HepG2 (cell line): ENCODE measurements around the gene MACROD2. TPM values are rescaled to one million over a fixed set of nuclear protein-coding genes. Genes with fewer than 3 reads are reported as not detected.

Source experiments
- ATAC-seq: fragments of 200-7000 bp; cut with Tn5 transposase; 3 replicates; pipeline ENCODE4 v1.9.1; 2020; ENCODE audit warnings: mild to moderate bottlenecking, moderate library complexity
- BruUV-seq: library from RNA; stranded (reverse); fragments of 400-500 nt; replicated peaks from 2 replicates; lab custom pipeline; 2021; lab: Mats Ljungman, UMichigan
- CTCF ChIA-PET: fragments of 300-600 bp; formaldehyde crosslinking; extraction: SDS; loops from one replicate; lab custom pipeline; 2021; ENCODE audit warnings: low total read pairs, inconsistent platforms, low intra/inter-chr PET ratio; lab: Yijun Ruan, JAX
- POLR2A ChIA-PET: fragments of 350-600 bp; sonication (Branson Sonifier 250); formaldehyde crosslinking; loops from one replicate; lab custom pipeline; 2020; ENCODE audit warnings: antibody characterized with exemption, inconsistent platforms; lab: Yijun Ruan, JAX
- DNase-seq: peaks from one replicate; pipeline ENCODE4 v3.0.0-alpha.2; 2015; ENCODE audit warnings: low spot score
- FAIRE-seq: peaks from 3 replicates; lab custom pipeline; 2011; peaks lifted over from hg19 to GRCh38; lab: Jason Lieb, UNC
- H2AFZ ChIP-seq: one replicate; pipeline ENCODE4 v1.6.1; 2011; ENCODE audit warnings: low read length, inconsistent platforms
- H3K27ac ChIP-seq: fragments of 300-600 bp; 3 replicates; pipeline ENCODE4 v1.8.0; 2011; ENCODE audit warnings: mixed run types, mild to moderate bottlenecking, mixed read lengths, low read length, inconsistent platforms; ENCODE audit not compliant: insufficient read depth; ENCODE audit errors: extremely low read length
- H3K27me3 ChIP-seq, 2 experiments: fragments of 200-600 bp in 1 of 2; 2 replicates in 1 of 2; 3 replicates in 1 of 2; pipeline versions ENCODE4 v1.6.0 to v1.8.0; 2011; ENCODE audit warnings: low read length in 2 of 2, mild to moderate bottlenecking in 2 of 2, moderate library complexity in 2 of 2, inconsistent platforms in 1 of 2; ENCODE audit not compliant: insufficient read depth in 2 of 2, control insufficient read depth in 1 of 2
- H3K36me3 ChIP-seq, 2 experiments: fragments of 200-600 bp in 1 of 2; replicated peaks in 1 of 2; 2 replicates in 1 of 2; 3 replicates in 1 of 2; pipeline versions ENCODE4 v1.5.1 to v1.8.0; 2011; ENCODE audit warnings: low read length in 2 of 2, inconsistent platforms in 1 of 2; ENCODE audit not compliant: insufficient read depth in 2 of 2, control insufficient read depth in 1 of 2
- H3K4me1 ChIP-seq: 2 replicates; pipeline ENCODE4 v1.5.1; 2012; ENCODE audit warnings: low read length, inconsistent platforms; ENCODE audit not compliant: insufficient read depth
- H3K4me2 ChIP-seq: 2 replicates; pipeline ENCODE4 v1.6.0; 2011; ENCODE audit warnings: low read depth, low read length, inconsistent platforms
- H3K4me3 ChIP-seq, 3 experiments: fragments of 200-600 bp in 1 of 3; sonication (generic), shearing (Covaris generic) in 1 of 3; replicated peaks in 1 of 3; 2 replicates each; pipeline ENCODE4 v1.5.1; 2011 to 2016; ENCODE audit warnings: low read length in 3 of 3, inconsistent platforms in 2 of 3, low read depth in 2 of 3, mild to moderate bottlenecking in 2 of 3, control low read depth in 1 of 3, mixed read lengths in 1 of 3; ENCODE audit not compliant: insufficient read depth in 1 of 3
- H3K79me2 ChIP-seq: one replicate; pipeline ENCODE4 v1.6.1; 2011; ENCODE audit warnings: low read length, inconsistent platforms; ENCODE audit not compliant: insufficient read depth
- H3K9ac ChIP-seq: 2 replicates; pipeline ENCODE4 v1.6.0; 2011; ENCODE audit warnings: mild to moderate bottlenecking, low read depth, low read length, inconsistent platforms; ENCODE audit not compliant: insufficient read depth
- H3K9me3 ChIP-seq: 2 replicates; pipeline ENCODE4 v1.5.1; 2012; ENCODE audit warnings: mild to moderate bottlenecking, low read length
- H4K20me1 ChIP-seq: 2 replicates; pipeline ENCODE4 v1.6.0; 2011; ENCODE audit warnings: inconsistent platforms, mild to moderate bottlenecking, low read length, moderate library complexity; ENCODE audit not compliant: insufficient read depth
- AKNA ChIP-seq: sonication (generic); formaldehyde crosslinking; IDR thresholded peaks from 2 replicates; pipeline ENCODE4 v1.4.0; 2020; ENCODE audit warnings: missing genetic modification reagents, borderline replicate concordance
- CERS6 ChIP-seq: sonication (generic); formaldehyde crosslinking; IDR thresholded peaks from 2 replicates; pipeline ENCODE4 v1.5.0; 2020; ENCODE audit warnings: missing genetic modification reagents
- DRAP1 ChIP-seq: IDR thresholded peaks from 2 replicates; pipeline ENCODE4 v1.6.1; 2016; ENCODE audit warnings: missing genetic modification reagents, missing compliant biosample characterization
- FIP1L1 ChIP-seq: fragments of 200-400 bp; formaldehyde crosslinking; IDR thresholded peaks from 2 replicates; pipeline ENCODE4 v1.6.1; 2018; ENCODE audit warnings: low read depth, mild to moderate bottlenecking, low read length, moderate library complexity, borderline replicate concordance; ENCODE audit not compliant: insufficient read depth
- KLF6 ChIP-seq: IDR thresholded peaks from 2 replicates; pipeline ENCODE4 v1.8.0; 2016; ENCODE audit warnings: missing biosample characterization, missing genetic modification reagents
- POLR2AphosphoS2 ChIP-seq: IDR thresholded peaks from 2 replicates; pipeline ENCODE4 v1.6.1; 2011; ENCODE audit warnings: low read depth, low read length, improper control_type of control experiment
- RNF2 ChIP-seq: fragments of 450-650 bp; conservative IDR thresholded peaks from 2 replicates; pipeline ENCODE4 v1.6.1; 2016; ENCODE audit warnings: low read depth
- RORA ChIP-seq: sonication (generic); formaldehyde crosslinking; IDR thresholded peaks from 2 replicates; pipeline ENCODE4 v1.5.0; 2020; ENCODE audit warnings: mild to moderate bottlenecking, missing genetic modification reagents, moderate library complexity
- SNRNP70 ChIP-seq: fragments of 200-400 bp; formaldehyde crosslinking; IDR thresholded peaks from 2 replicates; pipeline ENCODE4 v1.6.1; 2017; ENCODE audit warnings: mild to moderate bottlenecking, low read depth, low read length, moderate library complexity
- TSC22D2 ChIP-seq: sonication (generic); formaldehyde crosslinking; IDR thresholded peaks from 2 replicates; pipeline ENCODE4 v1.5.1; 2020; ENCODE audit warnings: missing genetic modification reagents, mild to moderate bottlenecking, borderline replicate concordance
- ZBTB1 ChIP-seq: sonication (generic); formaldehyde crosslinking; IDR thresholded peaks from 2 replicates; pipeline ENCODE4 v1.4.0; 2020; ENCODE audit warnings: missing genetic modification reagents, borderline replicate concordance
- ZBTB25 ChIP-seq: IDR thresholded peaks from 2 replicates; pipeline ENCODE4 v1.6.1; 2018; ENCODE audit warnings: missing genetic modification reagents
- ZNF20 ChIP-seq: sonication (generic); formaldehyde crosslinking; IDR thresholded peaks from 2 replicates; pipeline ENCODE4 v1.4.0; 2020; ENCODE audit warnings: mild to moderate bottlenecking, moderate library complexity, missing genetic modification reagents
- ZNF253 ChIP-seq: sonication (generic); formaldehyde crosslinking; IDR thresholded peaks from 2 replicates; pipeline ENCODE4 v1.8.0; 2022; ENCODE audit warnings: mild to moderate bottlenecking, missing genetic modification reagents, borderline replicate concordance
- ZNF33B ChIP-seq: sonication (generic); formaldehyde crosslinking; IDR thresholded peaks from 2 replicates; pipeline ENCODE4 v1.5.1; 2020; ENCODE audit warnings: mild to moderate bottlenecking, missing genetic modification reagents
- ZNF44 ChIP-seq: sonication (generic); formaldehyde crosslinking; IDR thresholded peaks from 2 replicates; pipeline ENCODE4 v1.5.1; 2020; ENCODE audit warnings: mild to moderate bottlenecking, missing genetic modification reagents
- ZNF780A ChIP-seq: sonication (generic); formaldehyde crosslinking; IDR thresholded peaks from 2 replicates; pipeline ENCODE4 v1.8.0; 2022; ENCODE audit warnings: mild to moderate bottlenecking, missing genetic modification reagents, moderate library complexity
- WGBS: methylation state at CpG from one replicate; pipeline ENCODE4 v1.1.6; 2017; ENCODE audit warnings: low lambda C conversion rate; 5-methylcytosine and 5-hydroxymethylcytosine counted together
- in situ Hi-C: cut with HindIII; loops from 2 replicates; pipeline ENCODE4 v1.10.0; 2017; ENCODE audit warnings: low pct_unique_long_range_greater_than_20kb; ENCODE audit not compliant: extremely low pct_ligation_motif_present
- intact Hi-C: fragments of 100-400 bp; cut with micrococcal nuclease; formaldehyde crosslinking; loops from one replicate; pipeline ENCODE4 v1.10.0; 2022; ENCODE audit not compliant: unreplicated experiment
- polyA plus RNA-seq, 8 experiments: library from polyadenylated mRNA; depleted of rRNA in 3 of 8; stranded (reverse) in 7 of 8; unstranded in 1 of 8; fragments of >200 nt; fragmentation: Illumina TruSeq in 4 of 8; extraction: Trizol in 4 of 8; gene quantifications; 2 replicates each; pipeline versions ENCODE4 v1.2.1 to v1.2.3, GENCODE V29; 2011 to 2016; ENCODE audit warnings: low read depth in 4 of 8, missing spikeins in 1 of 8, mixed read lengths in 1 of 8; ENCODE audit not compliant: insufficient read depth in 1 of 8
- total RNA-seq, 5 experiments: library from RNA; depleted of rRNA; stranded (reverse); fragments of >200 nt; fragmentation: Illumina TruSeq; extraction: Trizol; gene quantifications; 2 replicates each; pipeline ENCODE4 v1.2.3, GENCODE V29; 2016; ENCODE audit warnings: low read depth in 1 of 5

Gene MACROD2
- total and polyA plus RNA-seq, 2 of the 13 experiments (the other 11 are each of a cell fraction or from before 2014, with no cell fraction given), result 0.13 to 0.51 TPM

GRCh38 chr20:14764511-14765369, 769.4 kb downstream of the MACROD2 start:
- intact Hi-C loops, result no loop called here
- Histone ChIP-seq H3K27ac (no peak overlapping the region), H3K4me2 (no peak overlapping the region), H3K27me3 (no peaks in the 10 kb centered on the region), H3K79me2 (no peaks in the 10 kb centered on the region), H3K9me3 (no peaks in the 10 kb centered on the region), H3K36me3 (no peaks in the 10 kb centered on the region), H2AFZ (no peak overlapping the region), H3K9ac (no peak overlapping the region), H4K20me1 (no peaks in the 10 kb centered on the region), H3K4me3 (no peak overlapping the region), H3K4me1 (no peaks in the 10 kb centered on the region)
- ChIA-PET POLR2A (no interaction called here), CTCF (no interaction called here)
- DNase-seq, result no peak
- in situ Hi-C loops, result no loop called here
- 35% methylated on average over 6 of the region's 6 CpGs for WGBS
- no TSS peak for BruUV-seq
- no peak for FAIRE-seq
- ATAC-seq, result no peak
- TF ChIP-seq POLR2AphosphoS2 (no peak), ZBTB1 (CRISPR knock-in tag) (no peak), DRAP1 (CRISPR knock-in tag) (no peak), TSC22D2 (CRISPR knock-in tag) (no peak), AKNA (CRISPR knock-in tag) (no peak), ZNF33B (CRISPR knock-in tag) (no peak), ZNF253 (CRISPR knock-in tag) (no peak), RORA (CRISPR knock-in tag) (no peak), ZBTB25 (CRISPR knock-in tag) (no peak), ZNF780A (CRISPR knock-in tag) (no peak), CERS6 (CRISPR knock-in tag) (no peak), SNRNP70 (no peak), RNF2 (no peak), FIP1L1 (no peak), KLF6 (CRISPR knock-in tag) (no peak), ZNF44 (CRISPR knock-in tag) (no peak), ZNF20 (CRISPR knock-in tag) (no peak)
